ENCODE results near the gene SGK1.
"Not testable (repeated sequence)": the region's sequence is repeated elsewhere in the genome, so short reads cannot be mapped to it uniquely, and the experiment has no call there.

SGK1 gene

GRCh38 chr6:134182528-134182927 lies 135.4 kb downstream of the SGK1 start:
- DNase-seq, result no peak

GRCh38 chr6:134181726-134182125 lies 136.2 kb downstream of the SGK1 start:
- DNase-seq, result peak; percentile 16

- DNase-seq, result not testable (repeated sequence)
Measured at GRCh38 chr6:134181251-134181650, 136.7 kb downstream of the SGK1 start.

GRCh38 chr6:134180540-134180939 lies 137.4 kb downstream of the SGK1 start:
- not testable (repeated sequence) for DNase-seq

- DNase-seq, result peak; percentile 10
Measured at GRCh38 chr6:134178161-134179044, 139.5 kb downstream of the SGK1 start.

- no peak for DNase-seq
Measured at GRCh38 chr6:134177753-134178160, 140.2 kb downstream of the SGK1 start.

GRCh38 chr6:134177236-134177635 lies 140.7 kb downstream of the SGK1 start:
- DNase-seq, result no peak

- no peak for DNase-seq
Measured at GRCh38 chr6:134176264-134176975, 141.5 kb downstream of the SGK1 start.

GRCh38 chr6:134175532-134176263 lies 142.2 kb downstream of the SGK1 start:
- no peak for DNase-seq

- DNase-seq, result peak; percentile 61
Measured at GRCh38 chr6:134174672-134175531, 143.0 kb downstream of the SGK1 start.

GRCh38 chr6:134173936-134174671 lies 143.8 kb downstream of the SGK1 start:
- DNase-seq, result peak; percentile 21

- no peak for DNase-seq
Measured at GRCh38 chr6:134173366-134173725, 144.6 kb downstream of the SGK1 start.

GRCh38 chr6:134172706-134173365 lies 145.1 kb downstream of the SGK1 start:
- DNase-seq, result no peak

- no peak for DNase-seq
Measured at GRCh38 chr6:134172020-134172705, 145.7 kb downstream of the SGK1 start.

- DNase-seq, result no peak
Measured at GRCh38 chr6:134171517-134171916, 146.4 kb downstream of the SGK1 start.

GRCh38 chr6:134170844-134171243 lies 147.1 kb downstream of the SGK1 start:
- DNase-seq, result no peak

GRCh38 chr6:134169871-134170486 lies 147.9 kb downstream of the SGK1 start:
- no peak for DNase-seq

- DNase-seq, result no peak
Measured at GRCh38 chr6:134168590-134169208, 149.2 kb downstream of the SGK1 start.

GRCh38 chr6:134166511-134167261 lies 151.2 kb downstream of the SGK1 start:
- DNase-seq, result no peak
